GM12878 (cell line): Measurements from ENCODE around the gene IGF2R.

ENCODE experiments used
- BMI1 ChIP-seq: fragments of 450-650 bp; IDR thresholded peaks from 2 replicates; pipeline ENCODE4 v1.6.1; 2016; ENCODE audit warnings: mild to moderate bottlenecking, moderate library complexity, borderline replicate concordance
- CHD2 ChIP-seq: IDR thresholded peaks from 2 replicates; pipeline ENCODE4 v1.6.1; 2011; ENCODE audit warnings: low read depth, low read length, improper control_type of control experiment, borderline replicate concordance
- CTCF ChIP-seq, 3 experiments: IDR thresholded peaks in 2 of 3; conservative IDR thresholded peaks in 1 of 3; 2 replicates each; pipeline ENCODE4 v1.5.1; 2011; ENCODE audit warnings: low read depth in 3 of 3, low read length in 3 of 3, mild to moderate bottlenecking in 3 of 3, control low read depth in 2 of 3, moderate library complexity in 2 of 3, inconsistent platforms in 1 of 3, mixed read lengths in 1 of 3; ENCODE audit not compliant: control insufficient read depth in 2 of 3, insufficient read depth in 1 of 3; ENCODE audit errors: extremely low read depth in 1 of 3
- ESRRA ChIP-seq: IDR thresholded peaks from 2 replicates; pipeline ENCODE4 v1.6.1; 2012; ENCODE audit warnings: mild to moderate bottlenecking, low read length, improper control_type of control experiment
- NKRF ChIP-seq: fragments of 450-650 bp; conservative IDR thresholded peaks from 2 replicates; pipeline ENCODE4 v1.6.1; 2017; ENCODE audit warnings: mild to moderate bottlenecking, moderate library complexity
- PBX3 ChIP-seq: IDR thresholded peaks from 2 replicates; pipeline ENCODE4 v1.6.1; 2011; ENCODE audit warnings: mild to moderate bottlenecking, low read depth, low read length, moderate library complexity; ENCODE audit not compliant: insufficient replicate concordance
- POLR2AphosphoS5 ChIP-seq: IDR thresholded peaks from 2 replicates; pipeline ENCODE4 v1.6.1; 2011; ENCODE audit warnings: mild to moderate bottlenecking, low read length, inconsistent platforms
- REST ChIP-seq: IDR thresholded peaks from 2 replicates; pipeline ENCODE4 v1.6.1; 2012; ENCODE audit warnings: mild to moderate bottlenecking, low read depth, low read length
- SP1 ChIP-seq: IDR thresholded peaks from one replicate; pipeline ENCODE4 v1.6.1; 2011; ENCODE audit warnings: low read depth, low read length

GRCh38 chr6:160085226-160085625 lies 116.3 kb downstream of the IGF2R start:
- TF ChIP-seq PBX3 (no peak), POLR2AphosphoS5 (no peak), CTCF (IDR thresholded peaks at IDR 0.05 in 2 of 3, conservative IDR thresholded peaks at IDR 0.05 in 1 of 3; ENCODE audit: control insufficient read depth in 2 of 3, extremely low read depth in 1 of 3, insufficient read depth in 1 of 3, low read depth in 3 of 3, low read length in 3 of 3) (no peak), ESRRA (no peak), CHD2 (no peak), NKRF (no peak), SP1 (no peak), REST (no peak), BMI1 (no peak)
